Adrenal gland (tissue), 12 donors: Measurements from ENCODE around the gene NR2E1. TPM values are rescaled to one million over a fixed set of nuclear protein-coding genes. Genes with fewer than 3 reads are reported as not detected.

Source experiments
- DNase-seq, 7 donors: peaks; one replicate each; pipeline ENCODE4 v3.0.0-alpha.2; 2019 to 2020
- H3K27ac ChIP-seq, 5 donors: fragments of 200-600 bp; sonication (generic) in 4 of 5; 1 replicate in 3 of 5; 2 replicates in 2 of 5; pipeline versions ENCODE4 v1.5.1 to v1.8.0; 2016 to 2020; ENCODE audit warnings: mild to moderate bottlenecking in 1 of 5
- H3K27me3 ChIP-seq: fragments of 200-600 bp; 2 replicates; pipeline ENCODE4 v1.8.0; 2021
- H3K36me3 ChIP-seq, 2 donors: fragments of 200-600 bp; replicated peaks in 1 of 2; 1 replicate in 1 of 2; 2 replicates in 1 of 2; pipeline versions ENCODE4 v1.5.1 to v1.8.0; 2018 to 2022
- H3K4me1 ChIP-seq, 2 donors: fragments of 200-600 bp; replicated peaks in 1 of 2; 1 replicate in 1 of 2; 2 replicates in 1 of 2; pipeline versions ENCODE4 v1.5.1 to v1.8.0; 2018 to 2021
- H3K4me3 ChIP-seq, 4 donors: fragments of 200-600 bp; sonication (generic) in 3 of 4; one replicate each; pipeline ENCODE4 v1.5.1; 2016 to 2018
- H3K9me3 ChIP-seq, 3 donors: fragments of 200-600 bp; sonication (generic) in 1 of 3; replicated peaks in 1 of 3; 1 replicate in 2 of 3; 2 replicates in 1 of 3; pipeline versions ENCODE4 v1.5.1 to v1.8.0; 2016 to 2021
- POLR2A ChIP-seq, 2 donors: fragments of 450-650 bp; IDR thresholded peaks; one replicate each; pipeline ENCODE4 v1.6.1; 2017; ENCODE audit warnings: antibody characterized with exemption in 2 of 2, mild to moderate bottlenecking in 2 of 2, moderate library complexity in 1 of 2
- whole genome bisulfite sequencing, 4 donors: extraction: QIAGEN DNeasy Blood & Tissue Kit in 2 of 4; methylation state at CpG; one replicate each; pipeline versions ENCODE4 v1.1.5 to v1.1.7; 2013 to 2017; 5-methylcytosine and 5-hydroxymethylcytosine counted together
- intact Hi-C, 2 donors: fragments of 100-400 bp; cut with DNase I; formaldehyde crosslinking; loops; one replicate each; pipeline versions ENCODE4 v1.14.1 to v1.15.0; 2022 to 2023
- polyA plus RNA-seq, 3 donors: library from polyadenylated mRNA; stranded (reverse); fragments of 200-250 nt in 2 of 3; fragments of 350-450 nt in 1 of 3; fragmentation: Illumina TruSeq in 1 of 3; extraction: RNeasy Lipid Tissue Mini Kit (QIAGEN cat#74804) in 1 of 3; gene quantifications; one replicate each; pipeline ENCODE4 v1.2.3, GENCODE V29; 2013 to 2014
- total RNA-seq, 9 donors: library from RNA; depleted of rRNA in 4 of 9; stranded (reverse); fragments of >200 nt in 4 of 9; fragments of 120-200 nt in 1 of 9; fragmentation: NEBNext Ultra II Directional in 1 of 9; extraction: Animal tissue kit (Norgen Biotek cat#: 25700) in 1 of 9; gene quantifications; one replicate each; pipeline versions ENCODE4 v1.1.0 to v1.2.4, GENCODE V29; 2013 to 2023
- TF ChIP-seq, protein P1 (sequence below), 6 experiments: fragments of 450-650 bp in 4 of 6; fragments of 200-600 bp in 2 of 6; sonication (generic) in 1 of 6; IDR thresholded peaks; 1 replicate in 5 of 6; 2 replicates in 1 of 6; pipeline versions ENCODE4 v1.5.1 to v1.8.0; 2016 to 2021; ENCODE audit warnings: antibody characterized with exemption in 6 of 6, mild to moderate bottlenecking in 2 of 6, moderate library complexity in 1 of 6
- donor health status: healthy with polysubstance abuse.
- donor health status: Bipolar disorder and iron deficiency.
- donor health status: DM: yes; HTN: yes; CAD: no.
- donor health status: DM: no; HTN: no; CAD: no.
- donor health status: DM: no; HTN: no; CAD: no.
- donor health status: DM: yes; HTN: yes; CAD: no.

The NR2E1 gene
- total and polyA plus RNA-seq, 12 donors: 0.08 to 2.3 (median 0.61) TPM; not detected in 3

DNA sequence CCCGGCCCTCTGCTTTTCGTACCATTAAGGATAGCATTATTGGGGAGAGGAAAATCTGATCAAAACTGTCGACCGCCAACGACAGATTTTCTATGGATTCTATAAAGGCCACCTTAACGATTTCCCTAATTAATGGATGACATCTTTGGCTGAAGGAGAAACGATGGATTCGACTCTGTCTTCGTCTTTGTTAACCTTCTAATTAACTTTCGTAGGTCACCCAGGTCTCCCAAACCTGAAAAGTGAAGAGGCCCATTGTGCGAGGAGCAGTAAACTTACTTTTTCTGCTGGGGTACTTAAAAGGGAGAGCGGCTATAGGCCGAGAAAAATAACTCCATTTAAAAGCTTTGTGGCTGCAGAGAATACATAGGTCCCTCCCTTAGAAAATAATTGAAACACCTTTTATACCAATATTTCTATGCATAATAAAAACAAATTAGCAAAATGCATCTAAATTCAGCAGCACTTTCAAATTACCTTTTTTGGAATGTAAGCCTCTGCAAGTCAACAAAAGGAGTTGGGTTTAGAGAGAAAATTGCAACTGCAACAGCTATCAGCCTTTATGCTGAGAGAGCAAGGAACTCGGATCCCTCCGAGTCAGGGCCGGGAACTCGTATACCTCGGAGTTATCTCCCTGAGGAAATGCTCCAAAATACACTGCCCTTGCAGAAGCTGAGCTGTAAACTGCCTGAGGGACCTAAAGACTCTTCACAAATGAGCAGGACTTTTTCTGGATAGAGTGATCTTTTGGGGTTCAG, 31.4 kb upstream of the NR2E1 start:
- Histone ChIP-seq H3K4me1 (peaks cover 0 to 10% of the 10 kb centered on the region in 2 donors), H3K27me3 (peaks cover 19% of the 10 kb centered on the region), H3K4me3 (peak overlapping the region in 2 of 4 donors; percentile 27 to 56), H3K9me3 (no peaks in the 10 kb centered on the region), H3K36me3 (no peaks in the 10 kb centered on the region), H3K27ac (peak overlapping the region in 4 of 5 donors; percentile 79 to 91 (median 86))
- 43 to 51% (median 44%) methylated on average over 16 to 18 of the region's 18 CpGs for WGBS, 4 donors
- DNase-seq: no peak
- TF ChIP-seq, protein P1, sequence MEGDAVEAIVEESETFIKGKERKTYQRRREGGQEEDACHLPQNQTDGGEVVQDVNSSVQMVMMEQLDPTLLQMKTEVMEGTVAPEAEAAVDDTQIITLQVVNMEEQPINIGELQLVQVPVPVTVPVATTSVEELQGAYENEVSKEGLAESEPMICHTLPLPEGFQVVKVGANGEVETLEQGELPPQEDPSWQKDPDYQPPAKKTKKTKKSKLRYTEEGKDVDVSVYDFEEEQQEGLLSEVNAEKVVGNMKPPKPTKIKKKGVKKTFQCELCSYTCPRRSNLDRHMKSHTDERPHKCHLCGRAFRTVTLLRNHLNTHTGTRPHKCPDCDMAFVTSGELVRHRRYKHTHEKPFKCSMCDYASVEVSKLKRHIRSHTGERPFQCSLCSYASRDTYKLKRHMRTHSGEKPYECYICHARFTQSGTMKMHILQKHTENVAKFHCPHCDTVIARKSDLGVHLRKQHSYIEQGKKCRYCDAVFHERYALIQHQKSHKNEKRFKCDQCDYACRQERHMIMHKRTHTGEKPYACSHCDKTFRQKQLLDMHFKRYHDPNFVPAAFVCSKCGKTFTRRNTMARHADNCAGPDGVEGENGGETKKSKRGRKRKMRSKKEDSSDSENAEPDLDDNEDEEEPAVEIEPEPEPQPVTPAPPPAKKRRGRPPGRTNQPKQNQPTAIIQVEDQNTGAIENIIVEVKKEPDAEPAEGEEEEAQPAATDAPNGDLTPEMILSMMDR (IDR thresholded peaks at IDR 0.05): no peak
- no peak for TF ChIP-seq POLR2A (IDR thresholded peaks at IDR 0.05)
- intact Hi-C loops: no loop called here

GRCh38 chr6:108142240-108142639, 23.6 kb upstream of the NR2E1 start:
- no peak overlapping the region for H3K4me3 ChIP-seq
- no peaks in the 10 kb centered on the region for H3K4me1 ChIP-seq
- intact Hi-C loops: no loop called here
- DNase-seq: no peak
- 83 to 100% (median 94%) methylated on average over 1 of the region's 1 CpG for WGBS, 4 donors
- peaks cover 25% of the 10 kb centered on the region for H3K27me3 ChIP-seq
- no peaks in the 10 kb centered on the region for H3K36me3 ChIP-seq
- H3K9me3 ChIP-seq: no peaks in the 10 kb centered on the region
- H3K27ac ChIP-seq: no peak overlapping the region
- TF ChIP-seq, protein P1 (IDR thresholded peaks at IDR 0.05): no peak
- TF ChIP-seq POLR2A (IDR thresholded peaks at IDR 0.05): no peak

- Histone ChIP-seq H3K9me3 (no peaks in the 10 kb centered on the region), H3K4me3 (no peak overlapping the region), H3K27ac (no peak overlapping the region), H3K36me3 (no peaks in the 10 kb centered on the region), H3K4me1 (no peaks in the 10 kb centered on the region), H3K27me3 (peaks cover 43% of the 10 kb centered on the region)
- intact Hi-C loops: no loop called here
- WGBS, 4 donors: 87 to 97% (median 91%) methylated on average over 6 of the region's 6 CpGs
- TF ChIP-seq, protein P1 (IDR thresholded peaks at IDR 0.05): no peak
- TF ChIP-seq POLR2A (IDR thresholded peaks at IDR 0.05): no peak
- no peak for DNase-seq
These were observed 20.2 kb upstream of the NR2E1 start for GRCh38 chr6:108145639-108146038.

DNA sequence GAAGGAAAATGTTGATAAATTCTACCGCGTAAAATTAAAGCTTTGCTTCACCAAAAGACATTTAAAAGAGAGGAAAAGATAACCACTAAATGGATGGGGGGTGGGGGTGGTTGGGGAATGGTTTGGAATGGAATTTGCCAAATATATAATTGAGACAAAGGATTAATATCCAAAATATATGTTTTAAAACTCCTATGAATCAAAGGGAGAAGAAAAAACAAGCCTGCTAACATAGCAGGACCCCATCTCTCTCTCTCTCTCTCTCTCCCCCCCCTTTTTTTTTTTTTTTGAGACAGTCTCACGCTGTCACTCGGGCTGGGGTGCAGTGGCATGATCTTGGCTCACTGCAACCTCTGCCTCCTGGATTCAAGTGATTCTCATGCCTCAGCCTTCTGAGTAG, 13.4 kb upstream of the NR2E1 start:
- Histone ChIP-seq H3K36me3 (no peaks in the 10 kb centered on the region), H3K27me3 (peaks cover 93% of the 10 kb centered on the region), H3K4me1 (peaks cover 4 to 7% of the 10 kb centered on the region in 2 donors), H3K9me3 (no peaks in the 10 kb centered on the region), H3K4me3 (no peak overlapping the region), H3K27ac (no peak overlapping the region)
- TF ChIP-seq, protein P1 (IDR thresholded peaks at IDR 0.05): no peak
- TF ChIP-seq POLR2A (IDR thresholded peaks at IDR 0.05): no peak
- intact Hi-C loops: no loop called here
- 79 to 86% (median 81%) methylated on average over 4 of the region's 4 CpGs for WGBS, 4 donors
- no peak for DNase-seq
